Activated CD8-positive, alpha-beta memory T cell treated with anti-CD3 and anti-CD28 coated beads, Interleukin-2, amount 50 U/mL, for 1 hour (primary cell): ENCODE data around the gene ZYX.
"Not testable (repeated sequence)": the region's sequence is repeated elsewhere in the genome, so short reads cannot be mapped to it uniquely, and the experiment has no call there.

Experiments
- DNase-seq: peaks from one replicate; pipeline ENCODE4 v3.0.0-alpha.2; 2020; ENCODE audit errors: extremely low read depth

The ZYX gene

GRCh38 chr7:143418681-143419458 is 37.7 kb downstream of the ZYX start:
- no peak for DNase-seq

DNA sequence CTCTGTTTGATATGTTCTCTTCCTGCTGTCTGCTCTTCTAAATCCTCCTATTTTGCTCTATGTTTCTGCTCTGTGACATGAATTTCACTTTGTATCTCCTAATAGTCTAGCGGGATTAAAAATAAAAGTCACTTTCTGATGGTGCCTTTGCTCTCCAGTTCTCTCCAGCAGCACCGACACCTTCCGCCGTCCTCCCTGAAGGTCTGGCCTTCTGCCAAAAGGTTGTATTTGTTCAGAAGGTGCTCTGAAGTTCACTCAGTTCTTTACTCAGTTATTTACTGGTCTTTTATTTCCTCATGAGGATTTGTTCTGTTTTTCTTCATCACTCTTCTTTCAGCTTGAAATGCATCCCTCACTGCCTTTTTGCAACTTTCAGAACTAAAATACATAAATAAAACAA is 38.7 kb downstream of the ZYX start:
- DNase-seq, result no peak

- DNase-seq, result not testable (repeated sequence)
Measured at GRCh38 chr7:143420624-143421023, 39.5 kb downstream of the ZYX start.

DNA sequence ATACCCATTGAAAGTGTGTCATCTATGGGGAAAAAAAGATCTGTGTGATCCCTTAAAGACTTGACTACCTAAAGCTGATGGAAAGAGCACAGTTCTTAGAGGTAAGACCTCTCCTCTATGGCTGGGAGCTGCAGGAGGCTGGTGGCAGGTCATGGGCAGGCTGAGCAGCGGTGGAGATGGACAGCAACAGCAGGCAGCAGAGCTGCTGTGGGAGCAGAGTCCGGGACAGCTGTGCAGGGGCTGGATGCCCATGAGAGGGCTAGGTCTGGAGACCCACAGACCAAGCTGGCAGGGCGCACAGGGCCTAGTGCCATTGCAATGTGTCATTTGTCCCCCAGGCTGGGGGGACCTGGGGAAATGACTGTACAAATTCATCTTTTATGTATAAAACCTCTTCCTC is 40.9 kb downstream of the ZYX start:
- DNase-seq, result no peak

GRCh38 chr7:143424476-143424875 is 43.3 kb downstream of the ZYX start:
- not testable (repeated sequence) for DNase-seq

GRCh38 chr7:143426479-143427142 is 45.5 kb downstream of the ZYX start:
- DNase-seq, result no peak

- DNase-seq, result no peak
Measured at GRCh38 chr7:143429770-143430698, 48.9 kb downstream of the ZYX start.

DNA sequence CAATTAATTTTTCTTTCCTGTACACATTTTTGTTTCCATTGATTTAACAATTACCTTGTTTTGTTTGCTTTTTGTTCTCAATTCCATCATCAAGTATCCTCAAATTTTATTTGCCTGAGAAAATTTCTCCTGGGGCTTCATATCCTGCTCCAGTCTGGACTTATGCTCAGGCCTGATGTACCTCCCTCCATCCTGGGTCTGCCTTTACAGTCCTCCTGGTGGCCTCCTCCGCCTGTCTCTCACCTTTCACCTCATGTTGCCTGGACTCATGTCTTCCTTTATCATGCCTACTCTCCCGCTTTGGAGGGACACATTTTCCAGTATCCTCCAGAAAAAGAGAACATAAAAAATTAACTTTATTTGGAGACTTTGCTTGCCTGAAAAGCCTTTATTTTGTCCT is 50.0 kb downstream of the ZYX start:
- DNase-seq, result no peak

- DNase-seq, result no peak
Measured at GRCh38 chr7:143433759-143434158, 52.6 kb downstream of the ZYX start.

- DNase-seq, result no peak
Measured at GRCh38 chr7:143434660-143435059, 53.5 kb downstream of the ZYX start.

DNA sequence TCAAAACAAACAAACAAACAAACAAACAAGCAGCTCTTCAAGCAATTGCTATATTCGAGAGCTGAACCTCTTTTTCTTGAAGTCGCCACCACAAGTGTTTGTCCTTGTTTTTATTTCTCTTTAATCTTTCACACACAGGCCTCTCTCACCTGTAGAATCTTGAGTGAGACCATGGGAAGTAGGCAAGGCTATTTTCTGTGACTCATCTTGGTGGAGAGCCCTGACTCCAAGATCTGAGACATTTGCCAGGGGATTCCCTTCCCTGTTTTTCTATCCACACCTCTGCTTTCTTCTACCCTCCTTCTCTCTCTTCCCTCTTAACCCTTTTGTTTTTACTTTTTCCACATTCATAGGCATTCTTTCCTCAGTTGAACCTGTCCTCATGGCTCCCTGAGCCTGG is 54.1 kb downstream of the ZYX start:
- DNase-seq, result no peak

GRCh38 chr7:143436325-143436946 is 55.3 kb downstream of the ZYX start:
- DNase-seq, result no peak

DNA sequence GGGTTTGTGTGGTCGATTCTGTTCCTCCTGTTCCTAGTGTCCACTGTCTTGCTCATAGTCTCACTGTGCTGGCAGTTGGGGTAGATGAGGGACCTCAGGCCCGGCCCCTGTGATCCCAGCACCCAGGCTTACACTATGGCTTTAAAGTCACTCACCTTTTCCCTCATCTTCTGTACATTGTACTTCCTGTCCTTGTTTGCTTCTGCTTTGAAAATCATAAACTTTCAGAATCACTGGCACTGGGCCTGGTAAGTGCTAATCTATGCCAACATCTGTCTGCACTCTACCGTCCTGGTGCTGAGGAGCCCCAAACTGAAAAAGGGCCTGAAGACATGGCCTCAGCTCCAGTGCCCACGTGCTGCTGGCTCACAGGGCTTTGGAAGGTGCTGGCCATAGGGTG is 56.4 kb downstream of the ZYX start:
- DNase-seq, result no peak

- no peak for DNase-seq
Measured at GRCh38 chr7:143439866-143440265, 58.7 kb downstream of the ZYX start.
